Activated CD4-positive, alpha-beta T cell treated with anti-CD3 and anti-CD28 coated beads, Interleukin-2, Interleukin-6, amounts not matched to agents 100 ng/mL and 50 ng/mL, durations not matched to agents 16 hours and 8 hours (primary cell): ENCODE data around the gene GLTP.

Experiments
- DNase-seq: peaks from one replicate; pipeline ENCODE4 v3.0.0-alpha.2; 2020

Gene GLTP

DNA sequence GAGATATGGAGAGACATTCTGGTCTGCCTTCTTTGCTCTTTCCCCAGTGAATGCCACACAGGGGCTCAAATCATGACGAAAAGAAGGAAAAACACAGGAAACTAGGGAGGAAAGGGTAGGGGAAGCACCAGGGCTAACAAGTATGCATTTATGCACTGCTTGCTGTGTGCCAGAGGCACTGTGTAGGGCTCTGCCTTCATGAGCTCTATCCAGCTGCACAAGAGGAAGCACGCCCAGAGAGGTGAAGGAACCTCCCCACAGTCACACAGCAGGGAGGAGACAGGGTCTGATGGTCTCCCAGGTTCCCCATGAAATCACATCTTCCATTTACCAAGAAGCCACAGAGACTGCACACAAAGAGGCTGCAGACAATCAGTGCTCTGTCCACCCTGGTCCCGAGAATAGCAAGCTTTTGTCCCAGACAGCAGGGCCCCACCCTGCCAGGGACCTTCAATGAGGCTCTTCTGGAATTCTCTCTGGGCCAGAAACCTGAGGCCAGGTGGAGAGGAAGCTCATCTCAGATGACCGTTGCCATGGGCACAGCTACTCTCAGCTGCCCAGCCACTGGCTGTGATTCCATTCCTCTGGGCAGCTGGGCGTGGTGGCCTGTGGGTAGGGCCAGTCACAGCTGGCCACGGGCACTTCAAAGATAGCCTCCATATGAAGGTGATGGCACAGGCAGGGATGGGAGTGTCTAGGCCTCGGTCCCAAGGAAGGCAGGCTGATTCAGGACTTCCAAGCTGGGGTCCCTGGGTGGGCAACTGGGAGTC is 39.9 kb downstream of the GLTP start:
- DNase-seq: no peak

DNA sequence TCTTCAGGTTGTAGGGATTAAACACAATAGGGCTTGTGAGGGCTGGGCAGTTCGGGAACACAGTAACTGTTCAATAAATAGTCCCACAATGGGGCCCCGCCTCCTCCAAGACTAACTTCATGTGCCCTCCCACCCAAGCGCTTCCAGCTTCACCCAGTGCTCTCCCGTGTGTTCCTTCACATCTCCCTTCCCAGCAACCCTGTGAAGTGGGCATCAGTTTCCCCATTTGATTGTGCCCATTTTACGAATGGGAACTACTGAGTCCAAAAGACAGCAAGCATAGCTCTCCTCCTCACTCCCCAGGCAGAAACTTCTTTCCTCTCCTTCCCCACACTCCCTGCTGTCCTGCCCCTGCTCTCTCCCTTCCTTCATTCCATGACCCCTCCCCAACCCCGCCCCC is 40.9 kb downstream of the GLTP start:
- DNase-seq: no peak

DNA sequence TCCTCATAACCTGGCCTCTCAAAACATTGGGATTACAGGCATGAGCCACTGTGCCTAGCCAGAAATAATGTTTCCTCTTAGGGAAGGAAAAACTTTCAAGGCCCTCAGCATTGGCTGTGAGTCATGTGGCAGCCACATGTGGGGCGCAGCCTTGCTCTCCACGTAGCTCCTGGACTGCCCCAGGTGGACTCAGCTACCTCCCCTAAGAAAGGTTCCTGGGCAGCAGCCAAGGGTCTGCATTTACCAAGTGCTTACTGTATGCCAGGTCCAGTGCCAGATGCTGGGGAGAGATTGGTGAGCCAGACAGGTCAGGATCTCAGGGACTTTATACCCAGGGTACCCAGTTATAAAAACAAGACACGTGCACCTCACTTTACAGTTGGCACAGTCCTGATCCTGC is 43.4 kb downstream of the GLTP start:
- DNase-seq: no peak

DNA sequence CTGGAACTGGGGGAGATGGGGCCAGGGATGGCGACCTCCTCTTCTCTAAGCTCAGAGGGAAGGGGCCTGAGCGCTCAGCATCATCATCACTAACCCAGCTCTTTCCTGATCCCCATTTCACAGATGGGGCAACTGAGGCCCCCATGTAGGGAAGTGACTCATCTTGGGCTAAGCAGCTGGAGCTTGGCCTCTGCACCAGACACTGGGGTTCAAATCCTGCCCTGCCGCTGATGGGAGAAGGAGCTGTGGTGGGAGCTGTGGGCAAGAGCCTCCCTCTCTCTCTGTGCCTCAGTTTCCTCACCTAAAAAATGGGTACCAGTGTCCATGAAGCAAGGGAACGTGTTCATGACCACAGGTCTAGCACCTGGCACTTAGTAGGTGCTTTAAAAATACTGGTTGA is 44.5 kb downstream of the GLTP start:
- DNase-seq: no peak

DNA sequence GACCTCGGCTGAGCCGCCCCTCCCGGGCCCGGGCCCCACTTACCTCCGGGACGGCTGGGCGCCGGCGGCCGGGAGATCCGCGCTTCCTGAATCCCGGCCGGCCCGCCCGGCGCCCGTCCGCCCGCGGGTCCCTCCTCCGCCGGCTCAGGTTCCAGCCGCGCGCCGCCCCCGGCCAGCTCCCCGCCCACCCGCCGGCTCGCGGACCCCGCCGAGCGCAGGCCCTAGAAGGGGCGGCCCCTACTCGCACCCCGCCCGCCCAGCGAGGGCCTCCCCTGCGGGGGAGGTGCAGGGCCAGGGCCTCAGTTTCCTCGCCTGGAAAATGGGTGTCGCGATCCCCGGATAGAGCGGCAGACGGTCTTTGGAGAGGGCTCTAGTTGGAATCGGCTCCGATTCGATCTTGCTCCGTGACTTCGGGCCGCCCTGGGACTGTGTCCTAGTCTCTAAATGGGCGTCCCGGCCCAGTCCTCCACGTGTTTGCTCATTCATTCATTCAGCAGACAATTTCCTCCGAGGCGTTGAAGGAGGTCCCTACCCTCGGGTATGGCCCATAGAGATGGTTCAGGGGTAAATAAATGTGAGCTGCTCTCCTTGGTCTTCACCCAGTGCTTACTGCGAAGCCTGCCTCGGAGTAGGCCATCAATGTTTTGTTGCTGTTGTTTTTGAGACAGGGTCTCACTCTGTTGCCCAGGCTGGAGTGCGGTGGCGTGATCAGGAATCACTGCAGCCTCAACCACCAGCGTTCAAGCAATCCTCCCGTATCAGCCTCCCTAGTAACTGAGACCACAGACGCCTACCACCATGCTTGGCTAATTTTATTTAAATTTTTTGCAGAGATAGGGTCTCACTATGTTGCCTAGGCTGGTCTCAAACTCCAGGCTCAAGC is 46.8 kb downstream of the GLTP start, which contains the start of gene TRPV4:
Gene TRPV4 (minus strand): TSS at position 92 of the 883 bp plus-strand sequence. CDS start 18,602 bp downstream, outside the sequence.
- no peak for DNase-seq

DNA sequence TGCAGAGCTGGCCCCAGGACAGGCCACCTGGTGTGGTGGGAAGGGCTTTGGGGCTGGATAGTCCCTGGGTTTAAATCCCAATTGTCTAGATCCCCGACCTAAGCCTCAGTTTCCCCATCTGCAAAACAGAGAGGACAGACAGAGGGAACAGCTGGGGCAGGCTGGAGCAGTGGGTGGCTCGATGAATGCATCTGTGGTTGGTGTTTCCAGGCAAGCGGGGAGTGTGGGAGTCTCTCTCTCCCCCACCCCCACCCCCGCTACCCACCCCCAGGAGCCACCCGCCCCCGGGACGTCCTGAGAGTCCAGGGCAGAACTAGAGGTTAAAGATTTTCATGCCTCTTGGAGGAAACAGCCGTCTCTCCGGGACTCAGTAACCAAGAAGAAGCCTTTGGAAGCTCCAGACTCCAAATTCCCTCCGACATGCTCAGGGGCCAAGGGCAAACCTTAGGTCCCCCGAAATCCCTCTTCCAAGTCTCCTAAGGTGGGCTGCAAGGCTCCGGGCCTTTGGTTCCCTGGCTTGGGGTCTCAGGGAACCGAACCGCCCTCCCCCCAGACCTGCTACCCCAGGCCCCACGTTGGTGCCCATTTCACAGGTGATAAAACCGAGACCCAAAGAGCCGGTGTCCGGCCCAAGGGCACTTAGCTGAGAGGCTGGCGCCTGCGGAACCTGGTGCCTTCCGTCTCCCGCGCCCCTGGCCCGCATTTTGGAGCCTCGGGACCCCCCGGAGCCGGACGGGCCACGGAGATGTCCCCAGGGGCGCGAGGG is 47.6 kb downstream of the GLTP start:
- no peak for DNase-seq

DNA sequence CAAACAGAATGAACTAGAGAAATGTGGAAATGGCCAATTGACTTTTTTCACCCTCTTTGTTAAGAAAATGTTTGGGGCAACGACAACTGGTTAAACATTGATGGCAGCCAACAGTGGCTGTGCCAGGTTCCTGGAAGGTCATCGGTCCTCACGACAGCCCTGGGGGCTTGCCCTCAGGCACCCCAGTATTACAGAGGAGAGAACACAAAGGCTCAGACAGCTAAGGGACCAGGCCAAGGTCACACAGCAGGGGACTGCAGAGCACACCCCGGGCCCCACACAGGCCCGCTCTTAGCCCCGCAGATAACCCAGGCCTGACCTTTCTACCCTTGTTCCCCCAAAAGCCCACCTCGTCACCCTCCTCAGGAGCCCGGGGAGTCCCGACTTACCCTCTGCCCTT is 48.4 kb downstream of the GLTP start:
- no peak for DNase-seq

- DNase-seq: no peak
Observed at GRCh38 chr12:109831365-109831764, 49.0 kb downstream of the GLTP start.

DNA sequence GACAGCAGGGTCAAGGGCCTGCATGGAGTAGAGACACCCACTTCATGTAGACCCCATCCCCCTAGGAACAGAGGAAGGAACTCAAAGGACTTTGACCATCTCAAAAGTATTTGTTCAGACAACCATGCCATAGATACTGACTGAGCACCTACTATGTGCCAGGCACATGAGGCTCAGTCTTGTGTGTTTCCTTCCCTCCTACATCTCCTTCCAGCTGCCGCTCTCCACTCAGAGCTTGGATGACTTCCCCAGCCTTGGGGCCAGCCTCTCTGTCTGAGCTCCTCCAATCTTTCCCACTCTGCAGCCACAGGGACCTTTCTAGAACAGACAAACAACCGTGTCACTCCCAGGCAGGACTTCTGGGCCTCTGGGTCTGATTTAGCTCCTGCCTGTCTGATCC is 49.6 kb downstream of the GLTP start:
- no peak for DNase-seq

DNA sequence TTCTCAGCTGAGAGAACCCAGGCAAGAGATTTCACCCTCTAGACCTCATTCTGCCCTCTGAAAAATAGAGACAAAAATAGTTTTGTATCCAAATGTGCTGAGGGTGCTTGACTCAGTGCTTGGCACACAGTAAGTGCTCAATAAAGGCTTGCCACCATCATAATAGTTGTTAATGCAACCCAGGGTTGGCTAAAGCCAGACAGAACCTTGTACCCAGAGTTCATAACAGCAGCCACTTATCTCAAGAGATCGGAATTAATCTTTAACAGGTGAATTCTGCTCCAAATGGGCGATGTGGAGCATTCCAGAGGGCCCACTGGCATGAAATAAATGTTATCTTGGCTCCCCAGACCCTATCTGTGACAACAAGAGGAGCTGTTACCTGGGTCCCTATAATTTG is 50.1 kb downstream of the GLTP start:
- DNase-seq: no peak

- no peak for DNase-seq
Observed at GRCh38 chr12:109829667-109830066, 50.7 kb downstream of the GLTP start.

DNA sequence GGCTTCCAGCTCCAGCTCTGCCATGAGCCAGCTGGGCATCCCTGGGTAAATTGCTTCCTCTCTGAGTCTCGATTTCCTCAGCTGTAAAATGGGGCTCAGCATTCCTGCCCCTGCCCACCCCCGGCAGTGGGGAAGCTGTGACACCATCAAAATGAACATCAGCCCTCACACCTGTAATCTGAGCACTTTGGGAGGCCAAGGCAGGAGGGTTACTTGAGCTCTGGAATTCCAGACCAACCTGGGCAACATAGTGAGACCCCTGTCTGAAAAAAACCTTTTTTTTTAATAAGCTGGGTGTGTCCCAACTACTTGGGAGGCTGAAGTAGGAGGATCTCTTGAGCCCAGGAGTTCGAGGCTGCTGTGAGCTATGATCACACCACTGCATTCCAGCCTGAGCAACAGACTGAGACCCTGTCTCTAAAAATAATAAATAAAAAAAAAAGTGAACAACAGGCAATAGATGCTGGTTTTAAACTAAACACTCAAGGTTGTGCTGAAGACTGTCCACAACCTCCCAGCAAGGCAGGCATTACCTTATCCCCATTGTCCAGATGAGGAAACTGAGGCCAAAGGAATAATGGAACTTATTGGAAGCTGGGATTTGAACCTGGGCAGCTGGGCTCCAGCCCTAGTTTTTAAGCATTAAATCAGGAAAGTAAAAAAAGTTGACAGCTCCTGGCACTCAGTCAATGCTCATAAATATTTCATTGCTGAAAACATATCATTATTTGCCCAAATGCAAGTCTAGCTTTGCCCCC is 51.4 kb downstream of the GLTP start:
- no peak for DNase-seq

DNA sequence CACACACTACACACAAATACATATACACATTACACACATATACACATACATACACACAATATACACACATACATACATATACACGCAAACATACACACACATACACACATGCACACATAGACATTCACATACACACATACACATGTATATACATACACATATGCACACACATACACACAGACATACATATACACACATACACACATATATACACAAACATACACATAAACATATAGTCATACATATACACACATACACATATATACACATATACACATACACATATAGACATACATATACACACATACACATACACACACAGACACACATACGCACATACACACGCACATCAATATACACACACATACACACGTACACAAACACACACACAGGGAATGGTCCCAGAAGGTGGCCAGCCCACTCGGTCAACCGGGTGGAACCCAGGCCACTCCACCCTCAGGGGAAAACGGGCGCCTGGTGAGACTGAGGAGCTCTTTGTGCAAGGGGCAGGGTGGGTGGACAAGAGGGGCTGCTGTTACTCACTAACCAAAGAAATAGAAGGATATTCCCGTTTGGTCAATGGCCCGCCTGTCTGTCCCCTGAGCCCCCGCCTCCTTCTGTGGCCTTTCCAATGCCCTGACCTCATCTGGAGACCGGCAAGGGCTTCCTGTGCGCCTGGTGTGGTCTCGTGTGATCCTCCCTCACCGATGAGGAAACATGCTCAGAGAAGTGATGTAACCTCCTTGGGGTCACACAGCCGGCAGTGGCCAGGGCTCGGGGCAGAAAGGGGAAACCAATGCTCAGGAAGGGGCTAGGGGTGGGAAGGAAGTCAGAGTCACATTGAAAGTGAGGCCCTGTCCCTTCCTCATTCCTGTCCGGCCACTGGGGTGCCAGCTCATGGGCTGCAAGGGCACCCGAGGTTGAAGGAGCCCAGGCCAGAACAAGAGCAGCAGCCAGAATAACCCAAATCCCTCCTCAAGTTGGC is 52.5 kb downstream of the GLTP start:
- DNase-seq: peak; percentile 10

DNA sequence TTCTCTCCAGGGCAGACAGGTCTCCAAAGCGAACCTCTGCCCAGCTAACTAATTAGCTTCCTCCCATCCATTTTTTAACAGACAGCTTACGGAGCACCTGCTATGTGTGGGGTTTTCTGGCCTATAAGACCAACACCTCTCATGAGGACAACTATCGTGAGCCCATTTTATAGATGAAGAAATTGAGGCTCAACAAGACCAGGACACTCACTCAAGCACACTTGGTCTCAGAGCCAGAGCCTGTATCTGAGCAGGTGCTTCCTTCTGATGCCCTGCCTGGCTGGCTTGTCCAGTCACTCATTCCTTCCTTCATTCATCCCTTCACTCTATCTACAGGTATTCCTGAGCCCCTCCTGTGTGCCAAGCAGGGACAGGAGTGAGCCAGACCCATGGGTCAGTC is 53.3 kb downstream of the GLTP start:
- DNase-seq: no peak

- DNase-seq: no peak
Observed at GRCh38 chr12:109824731-109825130, 55.6 kb downstream of the GLTP start.

DNA sequence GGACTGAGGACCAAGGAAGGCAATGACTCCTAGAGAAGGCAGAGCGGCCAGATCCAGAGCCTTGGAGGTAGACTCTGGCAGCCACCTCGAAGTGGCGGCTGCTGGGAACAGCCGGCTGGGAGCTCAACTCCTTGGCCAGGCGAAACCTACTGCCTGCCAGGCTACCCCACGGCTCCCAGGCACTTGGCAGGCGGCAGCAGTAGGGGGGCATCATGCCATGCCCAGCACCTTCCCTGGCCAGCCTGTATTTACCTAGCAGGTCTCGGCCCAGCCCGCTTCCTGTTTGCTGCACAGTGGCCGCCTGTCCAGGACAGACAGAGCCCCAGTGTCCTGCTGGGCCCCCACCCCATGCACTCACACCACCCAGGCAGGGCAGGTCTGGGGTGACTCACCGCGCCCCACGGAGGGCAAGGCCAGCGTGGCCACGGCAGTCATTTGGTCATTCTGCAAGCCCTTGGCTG is 57.4 kb downstream of the GLTP start:
- no peak for DNase-seq

- no peak for DNase-seq
Observed at GRCh38 chr12:109822416-109822815, 57.9 kb downstream of the GLTP start.

DNA sequence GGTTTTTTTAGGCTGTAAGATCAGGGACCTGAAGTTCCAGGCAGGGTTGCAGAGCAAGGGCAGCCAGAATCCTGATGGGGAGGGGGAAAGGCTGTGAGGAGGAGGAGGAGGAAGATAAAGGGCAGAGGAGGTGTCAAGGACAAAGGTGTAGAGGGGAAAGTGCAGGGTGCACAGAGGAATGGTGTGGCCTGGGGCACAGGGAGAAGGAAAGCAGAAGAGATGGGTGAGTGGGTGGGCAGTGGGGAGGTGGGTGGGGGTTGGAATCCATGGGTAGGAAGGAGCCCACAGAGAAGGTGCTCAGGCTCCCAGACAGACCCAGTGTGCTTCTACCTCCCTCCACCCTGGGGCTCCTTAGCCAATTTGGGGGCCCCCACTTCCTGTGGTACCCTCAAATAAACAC is 58.4 kb downstream of the GLTP start:
- no peak for DNase-seq

- DNase-seq: no peak
Observed at GRCh38 chr12:109820816-109821381, 59.4 kb downstream of the GLTP start.

DNA sequence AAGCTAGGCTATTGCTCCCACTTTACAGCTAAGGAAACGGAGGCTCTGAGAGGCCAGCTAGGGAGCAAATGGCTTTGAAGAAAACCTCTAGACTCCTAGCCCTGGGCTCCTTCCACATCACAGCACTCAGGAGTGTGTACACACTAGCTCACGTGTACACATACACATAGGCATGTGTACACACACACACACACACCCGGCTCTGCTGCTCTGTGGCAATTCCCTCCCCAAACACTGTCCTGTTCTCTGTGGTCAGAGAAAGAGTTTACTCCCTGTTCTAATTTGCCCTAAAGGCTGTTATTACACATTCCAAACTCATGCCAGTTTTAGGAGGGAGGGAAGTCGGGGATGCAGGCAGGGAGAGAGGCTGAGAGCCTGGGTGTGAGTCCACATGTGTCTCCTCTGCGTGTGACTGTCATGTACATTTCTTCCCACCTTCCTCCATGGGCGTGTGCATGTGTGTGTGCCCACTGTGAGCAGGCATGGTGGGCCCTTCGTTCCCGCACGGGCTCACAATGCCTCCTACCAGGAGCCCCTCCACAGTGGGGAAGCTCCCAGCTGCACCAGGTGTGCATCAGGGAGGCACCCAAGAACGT is 61.3 kb downstream of the GLTP start:
- no peak for DNase-seq
